Measurements from ENCODE around the gene CLIP2.

Gene CLIP2

DNA sequence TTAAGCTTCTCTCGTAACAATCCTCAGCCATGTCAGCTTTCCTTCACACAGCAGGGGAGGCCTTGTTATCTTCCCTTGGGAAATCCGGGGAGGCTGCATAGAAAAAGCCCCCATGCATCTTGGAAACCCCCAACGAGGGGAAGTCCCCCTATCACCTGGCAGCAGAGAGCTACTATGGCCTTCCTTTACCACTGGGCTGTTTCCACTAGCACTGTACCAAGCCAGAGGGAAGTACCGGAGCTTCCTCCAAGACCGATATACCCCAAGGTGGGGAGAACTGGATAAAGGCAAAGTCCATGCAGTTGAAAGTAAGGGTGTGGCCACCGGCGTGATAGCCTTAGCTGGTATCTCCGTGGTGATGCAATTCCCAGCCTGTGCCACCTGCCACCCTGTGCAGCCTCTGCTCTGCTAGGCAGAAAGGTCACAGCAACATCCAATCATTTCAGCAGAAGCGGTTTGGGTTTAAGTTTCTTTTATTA lies 4.4 kb upstream of the CLIP2 start:
- Histone ChIP-seq H3K4ac (ENCODE audit: low read length) (no peak overlapping the region), H3K9ac (ENCODE audit: low read depth, low read length, poor library complexity) (no peak overlapping the region), H3K27ac (replicated peaks; ENCODE audit: low read length) (no peak overlapping the region), H3K27me3 (ENCODE audit: control insufficient read depth in 3 of 3, insufficient read depth in 3 of 3, low read depth in 1 of 3, low read length in 3 of 3) (peaks cover 0 to 7% (median 0%) of the 10 kb centered on the region in 3 experiments), H3K79me1 (ENCODE audit: low read depth, low read length) (peaks cover 1% of the 10 kb centered on the region), H2BK15ac (ENCODE audit: low read length) (no peak overlapping the region), H3K36me3 (replicated peaks in 1 of 2; ENCODE audit: control insufficient read depth in 2 of 2, insufficient read depth in 2 of 2, low read length in 2 of 2) (no peaks in the 10 kb centered on the region), H3K18ac (ENCODE audit: low read length) (no peak overlapping the region), H2BK5ac (ENCODE audit: low read length) (no peak overlapping the region), H3K4me2 (ENCODE audit: insufficient read depth, low read length, poor library complexity, severe bottlenecking) (no peak overlapping the region), H3K4me1 (ENCODE audit: control insufficient read depth in 2 of 2, insufficient read depth in 1 of 2, low read depth in 1 of 2, low read length in 2 of 2) (peaks cover 10 to 17% of the 10 kb centered on the region in 2 donors), H3K14ac (ENCODE audit: low read length) (no peak overlapping the region), H2AFZ (ENCODE audit: low read length) (no peak overlapping the region), H3K9me3 (replicated peaks in 1 of 2; ENCODE audit: control insufficient read depth in 2 of 2, insufficient read depth in 1 of 2, low read depth in 1 of 2, low read length in 2 of 2) (no peaks in the 10 kb centered on the region), H2BK12ac (ENCODE audit: low read length) (no peak overlapping the region), H4K91ac (ENCODE audit: low read depth, low read length, poor library complexity) (no peak overlapping the region), H3K4me3 (ENCODE audit: low read length in 2 of 2) (no peak overlapping the region), H4K8ac (ENCODE audit: low read depth, low read length) (no peak overlapping the region), H2BK120ac (ENCODE audit: low read depth, low read length) (no peak overlapping the region), H2AK5ac (ENCODE audit: low read depth, low read length) (no peak overlapping the region), H3K23ac (ENCODE audit: low read depth, low read length, poor library complexity) (no peak overlapping the region)
- no CpG with 5 or more reads among the region's 9 CpGs for WGBS, 2 donors (ENCODE audit: extremely low coverage in 2 of 2, insufficient read length in 2 of 2, insufficient replicate concordance in 1 of 2)
- no peak for DNase-seq (ENCODE audit: low spot score)

DNA sequence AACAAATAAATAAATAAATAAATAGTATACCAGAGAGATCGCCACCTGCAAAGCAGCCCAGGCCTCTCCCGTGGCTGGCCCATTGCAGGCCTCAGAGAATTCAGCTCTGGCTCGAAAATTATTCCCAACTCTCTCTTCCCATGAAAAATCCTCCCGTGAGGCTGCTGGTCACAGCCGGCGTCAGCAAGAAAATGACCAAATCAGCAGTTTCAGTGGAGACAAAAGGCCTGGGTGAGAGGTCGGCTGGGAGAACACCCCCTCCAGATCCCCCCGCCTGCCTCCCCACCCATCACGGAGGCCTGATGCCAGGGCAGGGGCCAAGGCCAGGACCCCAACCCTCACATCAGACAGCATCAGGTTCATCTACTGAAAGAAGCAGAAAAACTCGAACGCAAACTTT lies 3.1 kb upstream of the CLIP2 start:
- Histone ChIP-seq H4K8ac (ENCODE audit: low read depth, low read length) (no peak overlapping the region), H3K23ac (ENCODE audit: low read depth, low read length, poor library complexity) (peak overlapping the region; percentile 46), H3K27ac (replicated peaks; ENCODE audit: low read length) (no peak overlapping the region), H3K4me1 (ENCODE audit: control insufficient read depth in 2 of 2, insufficient read depth in 1 of 2, low read depth in 1 of 2, low read length in 2 of 2) (peaks cover 20 to 22% of the 10 kb centered on the region in 2 donors), H2AK5ac (ENCODE audit: low read depth, low read length) (no peak overlapping the region), H3K79me1 (ENCODE audit: low read depth, low read length) (peaks cover 8% of the 10 kb centered on the region), H3K14ac (ENCODE audit: low read length) (no peak overlapping the region), H3K27me3 (ENCODE audit: control insufficient read depth in 3 of 3, insufficient read depth in 3 of 3, low read depth in 1 of 3, low read length in 3 of 3) (peaks cover 0 to 8% (median 0%) of the 10 kb centered on the region in 3 experiments), H3K4me2 (ENCODE audit: insufficient read depth, low read length, poor library complexity, severe bottlenecking) (no peak overlapping the region), H2BK12ac (ENCODE audit: low read length) (no peak overlapping the region), H2BK120ac (ENCODE audit: low read depth, low read length) (no peak overlapping the region), H3K9me3 (replicated peaks in 1 of 2; ENCODE audit: control insufficient read depth in 2 of 2, insufficient read depth in 1 of 2, low read depth in 1 of 2, low read length in 2 of 2) (no peaks in the 10 kb centered on the region), H4K91ac (ENCODE audit: low read depth, low read length, poor library complexity) (no peak overlapping the region), H2BK15ac (ENCODE audit: low read length) (no peak overlapping the region), H2AFZ (ENCODE audit: low read length) (peak overlapping the region; percentile 89), H3K9ac (ENCODE audit: low read depth, low read length, poor library complexity) (no peak overlapping the region), H3K18ac (ENCODE audit: low read length) (no peak overlapping the region), H3K36me3 (replicated peaks in 1 of 2; ENCODE audit: control insufficient read depth in 2 of 2, insufficient read depth in 2 of 2, low read length in 2 of 2) (no peaks in the 10 kb centered on the region), H2BK5ac (ENCODE audit: low read length) (no peak overlapping the region), H3K4ac (ENCODE audit: low read length) (no peak overlapping the region), H3K4me3 (ENCODE audit: low read length in 2 of 2) (no peak overlapping the region)
- WGBS, 2 donors (ENCODE audit: extremely low coverage in 2 of 2, insufficient read length in 2 of 2, insufficient replicate concordance in 1 of 2): no CpG with 5 or more reads among the region's 11 CpGs
- no peak for DNase-seq (ENCODE audit: low spot score)

DNA sequence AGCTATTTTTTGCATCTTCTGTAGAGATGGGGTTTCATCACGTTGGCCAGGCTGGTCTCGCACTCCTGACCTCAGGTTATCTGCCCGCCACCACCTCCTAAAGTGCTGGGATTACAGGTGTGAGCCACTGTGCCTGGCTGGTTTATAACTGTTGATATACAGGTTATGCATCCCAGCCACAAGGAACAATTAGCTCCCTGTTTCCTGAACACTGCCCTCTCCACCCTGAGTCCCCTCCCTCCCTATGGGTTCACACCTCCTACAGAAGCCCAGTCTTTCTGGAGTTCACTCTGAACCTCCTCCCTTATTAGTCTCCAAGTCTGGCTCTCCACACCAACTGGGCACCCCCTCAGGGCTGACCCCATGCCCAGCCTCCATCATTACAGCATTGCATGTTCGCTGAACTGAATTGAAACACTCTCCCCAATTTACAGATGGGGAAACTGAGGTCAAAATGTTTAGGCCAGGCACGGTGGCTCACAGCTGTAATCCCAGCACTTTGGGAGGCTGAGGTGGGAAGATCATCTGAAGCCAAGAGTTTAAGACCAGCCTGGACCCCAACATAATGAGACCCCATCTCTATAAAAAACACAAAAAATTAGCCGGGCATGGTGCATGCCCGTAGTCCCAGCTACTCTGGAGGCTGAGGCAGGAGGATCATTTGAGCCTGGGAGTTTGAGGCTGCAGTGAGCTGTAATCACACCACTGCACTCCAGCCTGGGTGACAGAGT lies 1.7 kb upstream of the CLIP2 start:
- Histone ChIP-seq H3K4me1 (ENCODE audit: control insufficient read depth in 2 of 2, insufficient read depth in 1 of 2, low read depth in 1 of 2, low read length in 2 of 2) (peaks cover 22% of the 10 kb centered on the region in 2 donors), H3K4me3 (ENCODE audit: low read length in 2 of 2) (no peak overlapping the region), H4K8ac (ENCODE audit: low read depth, low read length) (no peak overlapping the region), H2AK5ac (ENCODE audit: low read depth, low read length) (no peak overlapping the region), H3K23ac (ENCODE audit: low read depth, low read length, poor library complexity) (no peak overlapping the region), H2BK12ac (ENCODE audit: low read length) (no peak overlapping the region), H3K36me3 (replicated peaks in 1 of 2; ENCODE audit: control insufficient read depth in 2 of 2, insufficient read depth in 2 of 2, low read length in 2 of 2) (no peaks in the 10 kb centered on the region), H3K18ac (ENCODE audit: low read length) (no peak overlapping the region), H3K27me3 (ENCODE audit: control insufficient read depth in 3 of 3, insufficient read depth in 3 of 3, low read depth in 1 of 3, low read length in 3 of 3) (peaks cover 0 to 8% (median 0%) of the 10 kb centered on the region in 3 experiments), H3K4me2 (ENCODE audit: insufficient read depth, low read length, poor library complexity, severe bottlenecking) (no peak overlapping the region), H3K14ac (ENCODE audit: low read length) (peak overlapping the region; percentile 31), H2BK15ac (ENCODE audit: low read length) (no peak overlapping the region), H2BK5ac (ENCODE audit: low read length) (no peak overlapping the region), H2BK120ac (ENCODE audit: low read depth, low read length) (no peak overlapping the region), H3K9ac (ENCODE audit: low read depth, low read length, poor library complexity) (no peak overlapping the region), H3K27ac (replicated peaks; ENCODE audit: low read length) (no peak overlapping the region), H2AFZ (ENCODE audit: low read length) (no peak overlapping the region), H3K79me1 (ENCODE audit: low read depth, low read length) (peaks cover 12% of the 10 kb centered on the region), H3K9me3 (replicated peaks in 1 of 2; ENCODE audit: control insufficient read depth in 2 of 2, insufficient read depth in 1 of 2, low read depth in 1 of 2, low read length in 2 of 2) (no peaks in the 10 kb centered on the region), H4K91ac (ENCODE audit: low read depth, low read length, poor library complexity) (no peak overlapping the region), H3K4ac (ENCODE audit: low read length) (no peak overlapping the region)
- no CpG with 5 or more reads among the region's 7 CpGs for WGBS, 2 donors (ENCODE audit: extremely low coverage in 2 of 2, insufficient read length in 2 of 2, insufficient replicate concordance in 1 of 2)
- DNase-seq (ENCODE audit: low spot score): no peak

DNA sequence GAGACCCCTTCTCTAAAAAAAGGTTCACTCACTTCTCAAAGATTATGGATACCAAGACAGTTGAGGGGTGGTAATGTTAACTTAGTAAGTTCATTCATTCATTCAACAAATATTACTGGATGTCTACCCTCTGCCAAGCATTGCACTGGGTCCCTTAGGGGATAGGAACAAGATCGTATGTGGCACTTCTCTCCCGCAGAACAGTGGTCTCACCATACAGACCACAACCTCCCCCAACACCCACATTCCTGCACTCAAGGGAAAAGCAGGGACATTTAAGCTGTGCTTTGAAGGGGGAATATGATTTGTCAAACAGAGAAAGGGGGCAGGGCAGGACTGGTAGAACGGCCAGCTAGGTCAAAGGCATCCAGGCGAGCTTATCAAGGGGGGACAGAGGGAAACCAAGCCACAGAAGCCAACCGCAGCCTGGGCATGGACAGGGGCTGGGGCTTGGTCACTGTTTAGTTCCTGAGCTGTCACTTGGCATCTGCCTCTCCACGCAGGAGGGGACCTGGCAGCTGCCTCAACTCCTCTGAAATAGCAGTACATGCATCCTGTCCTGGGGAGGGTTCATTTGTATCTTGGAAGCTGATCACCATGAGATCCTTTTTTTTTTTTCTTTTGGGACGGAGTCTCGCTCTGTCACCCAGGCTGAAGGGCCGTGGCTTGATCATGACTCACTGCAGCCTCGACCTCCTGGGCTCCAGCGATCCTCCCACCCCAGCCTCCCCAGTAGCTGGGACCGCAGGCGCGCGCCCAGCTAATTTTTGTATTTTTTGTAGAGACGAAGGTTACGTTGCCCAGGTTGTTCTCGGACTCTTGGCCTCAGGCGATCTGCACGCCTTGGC lies 949 bp upstream of the CLIP2 start:
- no peak overlapping the region for H4K8ac ChIP-seq (ENCODE audit: low read depth, low read length)
- no peak overlapping the region for H3K4ac ChIP-seq (ENCODE audit: low read length)
- peaks cover 12% of the 10 kb centered on the region for H3K79me1 ChIP-seq (ENCODE audit: low read depth, low read length)
- peak overlapping the region; percentile 94 for H2AFZ ChIP-seq (ENCODE audit: low read length)
- no peak overlapping the region for H3K9ac ChIP-seq (ENCODE audit: low read depth, low read length, poor library complexity)
- peak overlapping the region; percentile 97 for H3K18ac ChIP-seq (ENCODE audit: low read length)
- no peak overlapping the region for H3K14ac ChIP-seq (ENCODE audit: low read length)
- H3K36me3 ChIP-seq (replicated peaks in 1 of 2; ENCODE audit: control insufficient read depth in 2 of 2, insufficient read depth in 2 of 2, low read length in 2 of 2): no peaks in the 10 kb centered on the region
- H2AK5ac ChIP-seq (ENCODE audit: low read depth, low read length): no peak overlapping the region
- peak overlapping the region; percentile 19 for H2BK15ac ChIP-seq (ENCODE audit: low read length)
- H3K4me2 ChIP-seq (ENCODE audit: insufficient read depth, low read length, poor library complexity, severe bottlenecking): peak overlapping the region; percentile 26
- peak overlapping the region in 1 of 2 donors; percentile 50 for H3K4me3 ChIP-seq (ENCODE audit: low read length in 2 of 2)
- H3K27ac ChIP-seq (replicated peaks; ENCODE audit: low read length): no peak overlapping the region
- DNase-seq (ENCODE audit: low spot score): no peak
- H3K27me3 ChIP-seq (ENCODE audit: control insufficient read depth in 3 of 3, insufficient read depth in 3 of 3, low read depth in 1 of 3, low read length in 3 of 3): peaks cover 0 to 8% (median 0%) of the 10 kb centered on the region in 3 experiments
- H3K9me3 ChIP-seq (replicated peaks in 1 of 2; ENCODE audit: control insufficient read depth in 2 of 2, insufficient read depth in 1 of 2, low read depth in 1 of 2, low read length in 2 of 2): no peaks in the 10 kb centered on the region
- no peak overlapping the region for H4K91ac ChIP-seq (ENCODE audit: low read depth, low read length, poor library complexity)
- peak overlapping the region; percentile 99 for H2BK12ac ChIP-seq (ENCODE audit: low read length)
- H3K23ac ChIP-seq (ENCODE audit: low read depth, low read length, poor library complexity): no peak overlapping the region
- no peak overlapping the region for H2BK5ac ChIP-seq (ENCODE audit: low read length)
- WGBS, 2 donors (ENCODE audit: extremely low coverage in 2 of 2, insufficient read length in 2 of 2, insufficient replicate concordance in 1 of 2): no CpG with 5 or more reads among the region's 20 CpGs
- H3K4me1 ChIP-seq (ENCODE audit: control insufficient read depth in 2 of 2, insufficient read depth in 1 of 2, low read depth in 1 of 2, low read length in 2 of 2): peaks cover 22 to 24% of the 10 kb centered on the region in 2 donors
- peak overlapping the region; percentile 89 for H2BK120ac ChIP-seq (ENCODE audit: low read depth, low read length)

All from neuronal stem cell (in vitro differentiated cells).